Measurements from ENCODE around the gene SRP72. TPM values are rescaled to one million over a fixed set of nuclear protein-coding genes. Genes with fewer than 3 reads are reported as not detected.

Gene SRP72
- total RNA-seq, 1 experiment from 2014 or later: 118 TPM

- Histone ChIP-seq H3K4me1 (ENCODE audit: insufficient read depth, low read length) (0 out of 2 replicates have a peak, but pooled peaks cover 3% of the 10 kb centered on the region), H3K9ac (ENCODE audit: low read length) (peak overlapping the region; percentile 51), H3K9me2 (replicated peaks; ENCODE audit: low read length) (0 out of 2 replicates have a peak, but pooled peaks cover 4% of the 10 kb centered on the region), H3K27me3 (ENCODE audit: low read length) (no peaks in the 10 kb centered on the region), H2AFZ (ENCODE audit: low read length) (peak overlapping the region; percentile 95), H3K79me2 (ENCODE audit: low read length) (no peaks in the 10 kb centered on the region), H3K4me2 (ENCODE audit: low read length) (peak overlapping the region; percentile 86), H3K4me3 (ENCODE audit: low read length) (peak overlapping the region; percentile 67), H3K36me3 (ENCODE audit: low read depth, low read length) (no peaks in the 10 kb centered on the region), H4K20me1 (ENCODE audit: low read length) (no peaks in the 10 kb centered on the region), H3K9me3 (ENCODE audit: low read length) (no peaks in the 10 kb centered on the region), H3K27ac (ENCODE audit: low read length) (no peak overlapping the region), H3F3A (ENCODE audit: low read length, unreplicated experiment) (no peaks in the 10 kb centered on the region)
- ATAC-seq (peak; percentile 86), DNase-seq (peak; percentile 63)
- intact Hi-C loops (cut with micrococcal nuclease): no loop called here
- ChIA-PET CTCF (no interaction called here), POLR2A (ENCODE audit: unreplicated experiment) (no interaction called here)
- no peak for TF ChIP-seq CTCF (conservative IDR thresholded peaks at IDR 0.05; ENCODE audit: low read depth, low read length)
- TF ChIP-seq EZH2phosphoT487 (IDR thresholded peaks at IDR 0.05; ENCODE audit: borderline replicate concordance, low read length): no peak
- TF ChIP-seq EZH2 (IDR thresholded peaks at IDR 0.05; ENCODE audit: low read length, unreplicated experiment): no peak
- TSS peak; percentile 71 for BruUV-seq (replicated peaks)
Measured at GRCh38 chr4:56530269-56531148, 63.1 kb downstream of the SRP72 start.

- no peak overlapping the region; the same call in 1 of the 2 replicates for H2AFZ ChIP-seq (ENCODE audit: low read length)
- peak overlapping the region; percentile 67 for H3K4me3 ChIP-seq (ENCODE audit: low read length)
- no TSS peak for BruUV-seq (replicated peaks)
- no peaks in the 10 kb centered on the region for H3K27me3 ChIP-seq (ENCODE audit: low read length)
- TF ChIP-seq CTCF (conservative IDR thresholded peaks at IDR 0.05; ENCODE audit: low read depth, low read length) (no peak), EZH2 (IDR thresholded peaks at IDR 0.05; ENCODE audit: low read length, unreplicated experiment) (no peak), EZH2phosphoT487 (IDR thresholded peaks at IDR 0.05; ENCODE audit: borderline replicate concordance, low read length) (no peak)
- 0 out of 2 replicates have a peak, but pooled peaks cover 4% of the 10 kb centered on the region for H3K9me2 ChIP-seq (replicated peaks; ENCODE audit: low read length)
- no peaks in the 10 kb centered on the region for H4K20me1 ChIP-seq (ENCODE audit: low read length)
- H3K9ac ChIP-seq (ENCODE audit: low read length): peak overlapping the region; percentile 51; the same call in 1 of the 2 replicates
- DNase-seq (no peak), ATAC-seq (no peak)
- H3F3A ChIP-seq (ENCODE audit: low read length, unreplicated experiment): no peaks in the 10 kb centered on the region
- H3K36me3 ChIP-seq (ENCODE audit: low read depth, low read length): no peaks in the 10 kb centered on the region
- CTCF ChIA-PET: no interaction called here
- POLR2A ChIA-PET (ENCODE audit: unreplicated experiment): no interaction called here
- H3K9me3 ChIP-seq (ENCODE audit: low read length): no peaks in the 10 kb centered on the region
- no peaks in the 10 kb centered on the region for H3K79me2 ChIP-seq (ENCODE audit: low read length)
- intact Hi-C loops (cut with micrococcal nuclease): no loop called here
- 0 out of 2 replicates have a peak, but pooled peaks cover 3% of the 10 kb centered on the region for H3K4me1 ChIP-seq (ENCODE audit: insufficient read depth, low read length)
- H3K4me2 ChIP-seq (ENCODE audit: low read length): peak overlapping the region; percentile 86
- H3K27ac ChIP-seq (ENCODE audit: low read length): no peak overlapping the region
Measured at GRCh38 chr4:56531149-56531770, 63.8 kb downstream of the SRP72 start.

Measured in PC-3 (cell line).